ENCODE results near the gene ALDH1B1. TPM values are rescaled to one million over a fixed set of nuclear protein-coding genes. Genes with fewer than 3 reads are reported as not detected.

The ALDH1B1 gene
- polyA plus RNA-seq, 1 of the 3 experiments (the other 2 are of a cell fraction): 16.5 TPM

DNA sequence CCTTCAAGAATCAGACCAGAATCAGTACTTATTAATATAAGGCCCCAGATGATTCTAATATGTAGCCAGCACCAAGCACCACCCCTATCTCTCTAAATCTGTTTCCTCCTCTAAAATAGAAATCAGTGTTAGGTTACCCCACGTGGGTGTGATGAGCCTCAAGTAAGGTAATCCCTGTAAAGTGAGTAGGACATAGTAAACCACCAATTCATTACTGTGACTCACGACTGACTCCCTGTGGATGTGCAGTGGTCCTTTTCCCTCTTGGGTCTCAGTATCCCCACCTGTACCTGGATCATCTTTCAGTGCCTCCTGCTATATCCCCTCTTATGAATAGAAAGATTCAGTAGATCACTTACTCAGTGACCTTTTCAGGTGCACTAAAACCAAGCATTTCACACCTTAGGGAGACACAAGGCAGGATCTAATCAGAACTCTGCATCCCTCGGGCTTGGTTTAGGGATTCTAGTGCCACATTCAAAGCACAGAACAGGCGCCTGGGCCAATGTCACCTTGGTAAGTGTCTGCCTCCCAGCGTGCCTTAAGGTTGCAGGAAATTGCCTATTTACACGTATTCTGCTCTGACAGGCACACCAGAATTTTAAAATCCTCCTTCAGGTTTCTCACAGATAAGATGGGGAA lies 12.2 kb upstream of the ALDH1B1 start:
- no peaks in the 10 kb centered on the region for H3K27me3 ChIP-seq (ENCODE audit: insufficient read depth)
- H3K4me1 ChIP-seq (ENCODE audit: control insufficient read depth in 1 of 2, insufficient read depth in 2 of 2, low read depth in 1 of 2, low read length in 1 of 2): no peaks in the 10 kb centered on the region; a peak in 1 of 4 replicates
- no peaks in the 10 kb centered on the region for H4K20me1 ChIP-seq (ENCODE audit: insufficient read depth)
- no peaks in the 10 kb centered on the region for H3K9me3 ChIP-seq
- ChIA-PET POLR2A (no interaction called here), CTCF (interaction anchor here (1.0 kb wide), 1 partner anchor 10 kb away, joined by 3 read pairs; no protein-coding TSS in a partner anchor)
- H2AFZ ChIP-seq (ENCODE audit: low read depth): no peak overlapping the region
- no peaks in the 10 kb centered on the region for H3K9me2 ChIP-seq
- no peak overlapping the region for H3K4me3 ChIP-seq (ENCODE audit: low read depth in 2 of 2, low read length in 1 of 2)
- no peak overlapping the region for H3K9ac ChIP-seq
- H3K4me2 ChIP-seq: no peak overlapping the region
- DNase-seq: no peak
- H3K79me2 ChIP-seq (ENCODE audit: insufficient read depth): no peaks in the 10 kb centered on the region
- no peak overlapping the region for H3K27ac ChIP-seq (ENCODE audit: low read depth in 2 of 2, low read length in 1 of 2)
- H3K36me3 ChIP-seq (replicated peaks in 1 of 2; ENCODE audit: control insufficient read depth in 1 of 2, insufficient read depth in 2 of 2, low read length in 1 of 2): no peaks in the 10 kb centered on the region
- no peak for TF ChIP-seq GATA2 (CRISPR knock-in tag; IDR thresholded peaks at IDR 0.05)
- no peak for TF ChIP-seq ELF1 (IDR thresholded peaks at IDR 0.05)
- no peak for TF ChIP-seq TAF1 (IDR thresholded peaks at IDR 0.05; ENCODE audit: borderline replicate concordance, low read depth, low read length)
- H3F3A ChIP-seq (replicated peaks; ENCODE audit: insufficient read depth): no peaks in the 10 kb centered on the region
- 76% methylated on average over 6 of the region's 6 CpGs for WGBS (ENCODE audit: low lambda C conversion rate)

DNA sequence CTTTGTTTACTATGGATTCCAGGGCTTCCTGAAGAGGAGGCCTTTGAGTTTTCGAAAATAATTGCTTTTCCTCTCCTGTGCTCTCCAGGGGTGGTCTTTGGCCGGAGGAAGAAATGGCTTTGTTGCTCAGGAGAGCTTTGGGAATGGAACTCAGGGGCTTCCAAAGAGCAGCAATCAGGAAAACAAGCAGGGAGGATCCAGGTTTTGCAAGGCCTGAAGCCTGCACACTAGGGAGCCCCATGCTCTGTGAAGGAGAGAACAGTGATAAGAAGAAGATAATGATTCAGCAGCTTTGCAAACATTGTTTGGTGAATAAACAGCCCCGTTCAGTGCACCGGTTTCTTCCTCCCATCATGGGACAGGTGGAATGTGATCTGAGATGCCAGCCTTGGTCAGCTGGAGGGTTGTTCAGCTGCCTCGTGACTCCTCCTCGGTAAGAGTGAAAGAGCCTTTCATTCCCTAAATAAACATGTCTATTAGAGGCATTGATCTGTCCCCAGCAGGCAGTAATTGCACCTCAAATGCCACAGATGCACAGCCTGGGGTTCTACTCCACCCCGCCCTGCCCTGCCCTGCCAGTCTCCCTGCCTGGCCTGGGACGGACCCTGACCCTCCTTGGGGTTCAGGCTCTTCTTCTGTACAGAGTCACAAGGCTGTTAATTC lies 11.5 kb upstream of the ALDH1B1 start:
- H2AFZ ChIP-seq (ENCODE audit: low read depth): no peak overlapping the region
- H3K4me1 ChIP-seq (ENCODE audit: control insufficient read depth in 1 of 2, insufficient read depth in 2 of 2, low read depth in 1 of 2, low read length in 1 of 2): no peaks in the 10 kb centered on the region; a peak in 1 of 4 replicates
- ChIA-PET CTCF (interaction anchor here (1.0 kb wide), 1 partner anchor 10 kb away, joined by 3 read pairs; no protein-coding TSS in a partner anchor), POLR2A (no interaction called here)
- H3K27ac ChIP-seq (ENCODE audit: low read depth in 2 of 2, low read length in 1 of 2): no peak overlapping the region
- H3K9ac ChIP-seq: no peak overlapping the region
- no peaks in the 10 kb centered on the region for H4K20me1 ChIP-seq (ENCODE audit: insufficient read depth)
- no peak overlapping the region for H3K4me2 ChIP-seq
- no peaks in the 10 kb centered on the region for H3K9me3 ChIP-seq
- no peak overlapping the region for H3K4me3 ChIP-seq (ENCODE audit: low read depth in 2 of 2, low read length in 1 of 2)
- H3F3A ChIP-seq (replicated peaks; ENCODE audit: insufficient read depth): no peaks in the 10 kb centered on the region
- no peaks in the 10 kb centered on the region for H3K27me3 ChIP-seq (ENCODE audit: insufficient read depth)
- 67% methylated on average over 8 of the region's 8 CpGs for WGBS (ENCODE audit: low lambda C conversion rate)
- no peaks in the 10 kb centered on the region for H3K9me2 ChIP-seq
- no peaks in the 10 kb centered on the region for H3K79me2 ChIP-seq (ENCODE audit: insufficient read depth)
- no peaks in the 10 kb centered on the region for H3K36me3 ChIP-seq (replicated peaks in 1 of 2; ENCODE audit: control insufficient read depth in 1 of 2, insufficient read depth in 2 of 2, low read length in 1 of 2)
- DNase-seq: no peak
- TF ChIP-seq GATA2 (CRISPR knock-in tag; IDR thresholded peaks at IDR 0.05): no peak
- TF ChIP-seq, protein P1, sequence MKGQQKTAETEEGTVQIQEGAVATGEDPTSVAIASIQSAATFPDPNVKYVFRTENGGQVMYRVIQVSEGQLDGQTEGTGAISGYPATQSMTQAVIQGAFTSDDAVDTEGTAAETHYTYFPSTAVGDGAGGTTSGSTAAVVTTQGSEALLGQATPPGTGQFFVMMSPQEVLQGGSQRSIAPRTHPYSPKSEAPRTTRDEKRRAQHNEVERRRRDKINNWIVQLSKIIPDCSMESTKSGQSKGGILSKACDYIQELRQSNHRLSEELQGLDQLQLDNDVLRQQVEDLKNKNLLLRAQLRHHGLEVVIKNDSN (IDR thresholded peaks at IDR 0.05; ENCODE audit: borderline replicate concordance, low read depth): no peak
- TF ChIP-seq GABPA (IDR thresholded peaks at IDR 0.05; ENCODE audit: low read depth): no peak
- no peak for TF ChIP-seq RXRA (IDR thresholded peaks at IDR 0.05; ENCODE audit: borderline replicate concordance, low read depth)
- TF ChIP-seq, protein P2, sequence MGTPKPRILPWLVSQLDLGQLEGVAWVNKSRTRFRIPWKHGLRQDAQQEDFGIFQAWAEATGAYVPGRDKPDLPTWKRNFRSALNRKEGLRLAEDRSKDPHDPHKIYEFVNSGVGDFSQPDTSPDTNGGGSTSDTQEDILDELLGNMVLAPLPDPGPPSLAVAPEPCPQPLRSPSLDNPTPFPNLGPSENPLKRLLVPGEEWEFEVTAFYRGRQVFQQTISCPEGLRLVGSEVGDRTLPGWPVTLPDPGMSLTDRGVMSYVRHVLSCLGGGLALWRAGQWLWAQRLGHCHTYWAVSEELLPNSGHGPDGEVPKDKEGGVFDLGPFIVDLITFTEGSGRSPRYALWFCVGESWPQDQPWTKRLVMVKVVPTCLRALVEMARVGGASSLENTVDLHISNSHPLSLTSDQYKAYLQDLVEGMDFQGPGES (IDR thresholded peaks at IDR 0.05; ENCODE audit: low read depth, low read length): no peak
- TF ChIP-seq RAD21 (IDR thresholded peaks at IDR 0.05; ENCODE audit: low read length): no peak
- TF ChIP-seq, protein P3, sequence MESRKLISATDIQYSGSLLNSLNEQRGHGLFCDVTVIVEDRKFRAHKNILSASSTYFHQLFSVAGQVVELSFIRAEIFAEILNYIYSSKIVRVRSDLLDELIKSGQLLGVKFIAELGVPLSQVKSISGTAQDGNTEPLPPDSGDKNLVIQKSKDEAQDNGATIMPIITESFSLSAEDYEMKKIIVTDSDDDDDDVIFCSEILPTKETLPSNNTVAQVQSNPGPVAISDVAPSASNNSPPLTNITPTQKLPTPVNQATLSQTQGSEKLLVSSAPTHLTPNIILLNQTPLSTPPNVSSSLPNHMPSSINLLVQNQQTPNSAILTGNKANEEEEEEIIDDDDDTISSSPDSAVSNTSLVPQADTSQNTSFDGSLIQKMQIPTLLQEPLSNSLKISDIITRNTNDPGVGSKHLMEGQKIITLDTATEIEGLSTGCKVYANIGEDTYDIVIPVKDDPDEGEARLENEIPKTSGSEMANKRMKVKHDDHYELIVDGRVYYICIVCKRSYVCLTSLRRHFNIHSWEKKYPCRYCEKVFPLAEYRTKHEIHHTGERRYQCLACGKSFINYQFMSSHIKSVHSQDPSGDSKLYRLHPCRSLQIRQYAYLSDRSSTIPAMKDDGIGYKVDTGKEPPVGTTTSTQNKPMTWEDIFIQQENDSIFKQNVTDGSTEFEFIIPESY (IDR thresholded peaks at IDR 0.05; ENCODE audit: borderline replicate concordance, low read depth): no peak
- TF ChIP-seq TCF12 (IDR thresholded peaks at IDR 0.05): no peak
- TF ChIP-seq, protein P4, sequence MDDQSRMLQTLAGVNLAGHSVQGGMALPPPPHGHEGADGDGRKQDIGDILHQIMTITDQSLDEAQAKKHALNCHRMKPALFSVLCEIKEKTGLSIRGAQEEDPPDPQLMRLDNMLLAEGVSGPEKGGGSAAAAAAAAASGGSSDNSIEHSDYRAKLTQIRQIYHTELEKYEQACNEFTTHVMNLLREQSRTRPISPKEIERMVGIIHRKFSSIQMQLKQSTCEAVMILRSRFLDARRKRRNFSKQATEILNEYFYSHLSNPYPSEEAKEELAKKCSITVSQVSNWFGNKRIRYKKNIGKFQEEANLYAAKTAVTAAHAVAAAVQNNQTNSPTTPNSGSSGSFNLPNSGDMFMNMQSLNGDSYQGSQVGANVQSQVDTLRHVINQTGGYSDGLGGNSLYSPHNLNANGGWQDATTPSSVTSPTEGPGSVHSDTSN (IDR thresholded peaks at IDR 0.05): no peak
- TF ChIP-seq, protein P5, sequence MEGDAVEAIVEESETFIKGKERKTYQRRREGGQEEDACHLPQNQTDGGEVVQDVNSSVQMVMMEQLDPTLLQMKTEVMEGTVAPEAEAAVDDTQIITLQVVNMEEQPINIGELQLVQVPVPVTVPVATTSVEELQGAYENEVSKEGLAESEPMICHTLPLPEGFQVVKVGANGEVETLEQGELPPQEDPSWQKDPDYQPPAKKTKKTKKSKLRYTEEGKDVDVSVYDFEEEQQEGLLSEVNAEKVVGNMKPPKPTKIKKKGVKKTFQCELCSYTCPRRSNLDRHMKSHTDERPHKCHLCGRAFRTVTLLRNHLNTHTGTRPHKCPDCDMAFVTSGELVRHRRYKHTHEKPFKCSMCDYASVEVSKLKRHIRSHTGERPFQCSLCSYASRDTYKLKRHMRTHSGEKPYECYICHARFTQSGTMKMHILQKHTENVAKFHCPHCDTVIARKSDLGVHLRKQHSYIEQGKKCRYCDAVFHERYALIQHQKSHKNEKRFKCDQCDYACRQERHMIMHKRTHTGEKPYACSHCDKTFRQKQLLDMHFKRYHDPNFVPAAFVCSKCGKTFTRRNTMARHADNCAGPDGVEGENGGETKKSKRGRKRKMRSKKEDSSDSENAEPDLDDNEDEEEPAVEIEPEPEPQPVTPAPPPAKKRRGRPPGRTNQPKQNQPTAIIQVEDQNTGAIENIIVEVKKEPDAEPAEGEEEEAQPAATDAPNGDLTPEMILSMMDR (IDR thresholded peaks at IDR 0.05): no peak
- TF ChIP-seq FOXM1 (IDR thresholded peaks at IDR 0.05; ENCODE audit: low read depth): no peak
- no peak for TF ChIP-seq TEAD4 (IDR thresholded peaks at IDR 0.05; ENCODE audit: borderline replicate concordance, insufficient read depth)
- no peak for TF ChIP-seq EZH2phosphoT487 (IDR thresholded peaks at IDR 0.05; ENCODE audit: borderline replicate concordance, low read depth)
- TF ChIP-seq FOXJ3 (CRISPR knock-in tag; IDR thresholded peaks at IDR 0.05): no peak
